Heart right ventricle (tissue), 16 donors: ENCODE data around the gene SMARCA2. TPM values are rescaled to one million over a fixed set of nuclear protein-coding genes. Genes with fewer than 3 reads are reported as not detected.

ENCODE experiments used
- ATAC-seq, 8 donors: fragments of 200-7000 bp; cut with Tn5 transposase; one replicate each; pipeline ENCODE4 v1.9.1; 2020; ENCODE audit warnings: mild to moderate bottlenecking in 8 of 8, moderate library complexity in 8 of 8, moderate number of reproducible peaks in 1 of 8
- DNase-seq, 2 donors: peaks; one replicate each; pipeline ENCODE4 v3.0.0-alpha.2; 2020
- H3K27ac ChIP-seq, 10 donors: fragments of 200-600 bp; sonication (generic) in 2 of 10; one replicate each; pipeline versions ENCODE4 v1.5.0 to v1.8.0; 2020 to 2022; ENCODE audit warnings: mild to moderate bottlenecking in 3 of 10
- H3K27me3 ChIP-seq, 7 donors: fragments of 200-600 bp; one replicate each; pipeline ENCODE4 v1.8.0; 2021 to 2022; ENCODE audit warnings: mild to moderate bottlenecking in 2 of 7
- H3K36me3 ChIP-seq, 9 donors: fragments of 200-600 bp; sonication (generic) in 1 of 9; one replicate each; pipeline versions ENCODE4 v1.5.0 to v1.8.0; 2020 to 2022; ENCODE audit warnings: mild to moderate bottlenecking in 2 of 9
- H3K4me1 ChIP-seq, 9 donors: fragments of 200-600 bp; sonication (generic) in 1 of 9; one replicate each; pipeline versions ENCODE4 v1.5.0 to v1.8.0; 2020 to 2022; ENCODE audit warnings: mild to moderate bottlenecking in 4 of 9
- H3K4me3 ChIP-seq, 10 donors: fragments of 200-600 bp; sonication (generic) in 2 of 10; one replicate each; pipeline versions ENCODE4 v1.5.0 to v1.8.0; 2020 to 2022; ENCODE audit warnings: mild to moderate bottlenecking in 7 of 10, moderate library complexity in 2 of 10
- H3K9me3 ChIP-seq, 11 donors: fragments of 200-600 bp in 10 of 11; sonication (generic) in 2 of 11; one replicate each; pipeline versions ENCODE4 v1.5.0 to v1.8.0; 2013 to 2022; ENCODE audit warnings: mild to moderate bottlenecking in 2 of 11, control low read depth in 1 of 11, moderate library complexity in 1 of 11
- CTCF ChIP-seq, 9 donors: fragments of 200-600 bp; sonication (generic) in 2 of 9; IDR thresholded peaks; one replicate each; pipeline versions ENCODE4 v1.5.0 to v1.8.0; 2021 to 2022; ENCODE audit warnings: antibody characterized with exemption in 9 of 9, mild to moderate bottlenecking in 5 of 9, moderate library complexity in 1 of 9
- WGBS, 2 donors: extraction: QIAGEN DNeasy Blood & Tissue Kit; methylation state at CpG; one replicate each; pipeline ENCODE4 v1.1.7; 2013; ENCODE audit warnings: inconsistent platforms in 1 of 2; 5-methylcytosine and 5-hydroxymethylcytosine counted together
- intact Hi-C, 10 donors: fragments of 100-400 bp; cut with DNase I; formaldehyde crosslinking; loops; one replicate each; pipeline versions ENCODE4 v1.11.1 to v1.14.2; 2022
- polyA plus RNA-seq, 2 donors: library from polyadenylated mRNA; stranded (reverse); fragments of 200-250 nt; gene quantifications; one replicate each; pipeline ENCODE4 v1.2.3, GENCODE V29; 2013
- total RNA-seq, 10 donors: library from RNA; stranded (reverse); fragmentation: NEBNext Ultra II Directional in 3 of 10; extraction: Animal tissue kit (Norgen Biotek cat#: 25700) in 3 of 10; gene quantifications; one replicate each; pipeline versions ENCODE4 v1.2.1 to v1.2.4, GENCODE V29; 2021 to 2023
- donor health status: Arrhythmogenic right ventricular cardiomyopathy.
- donor health status: ischemic (EF 13 %, LVEDD 7.1; RV severe dilation, severe dysfunction).
- donor health status: healthy with polysubstance abuse.
- donor health status: DM: no; HTN: yes; CAD: no.
- donor health status: DM: no; HTN: no; CAD: no.
- donor health status: ischemic (EF 25% LVEDD 6.9; RV normal size, moderate dysfunction).
- donor health status: ischemic (EF 25% LVEDD 5.7; RV mildly dilated, moderate dysfunction).
- donor health status: healthy.
- donor health status: DM: yes; HTN: yes; CAD: no.
- donor health status: Ischemic cardiomyopathy.
- donor health status: ischemic (EF 35%, LVEDD 5.7; RV mildly dilated, moderate dysfunction).
- donor health status: nonischemic (EF 11% LVEDD 7.7; RV severe dilation, severe dysfunction).
- donor health status: DM: yes; HTN: yes; CAD: no.
- donor health status: PGD.
- donor health status: ischemic (EF 29% LVEDD 5.4; RV normal size, mild dysfunction).
- donor health status: nonischemic (EF 23%, LVEDD 6.1; RV moderate dilation, normal function).

Gene SMARCA2
- total and polyA plus RNA-seq, 12 donors: 26.5 to 140 (median 105) TPM

- 93 to 95% methylated on average over 2 of the region's 2 CpGs for WGBS, 2 donors
Measured at GRCh38 chr9:2210201-2210600, 195.1 kb downstream of the SMARCA2 start.

GRCh38 chr9:2213830-2214468 lies 198.8 kb downstream of the SMARCA2 start:
- Histone ChIP-seq H3K27me3 (no peaks in the 10 kb centered on the region), H3K36me3 (no peaks in the 10 kb centered on the region), H3K9me3 (no peaks in the 10 kb centered on the region), H3K27ac (no peak overlapping the region), H3K4me1 (peaks cover 0 to 16% (median 7%) of the 10 kb centered on the region in 9 donors), H3K4me3 (no peak overlapping the region)
- no peak for TF ChIP-seq CTCF (IDR thresholded peaks at IDR 0.05)
- intact Hi-C loops: no loop called here
- 72 to 82% methylated on average over 6 of the region's 6 CpGs for WGBS, 2 donors
- peak in 4 of 8 donors; percentile 6 to 32 (median 30) for ATAC-seq
- no peak for DNase-seq

More at GRCh38 chr9:2210201-2210600, 195.1 kb downstream of the SMARCA2 start:
- no peak for DNase-seq
- no peak overlapping the region for H3K27ac ChIP-seq
- no peak for TF ChIP-seq CTCF (IDR thresholded peaks at IDR 0.05)
- no peak for ATAC-seq
- H3K27me3 ChIP-seq: no peaks in the 10 kb centered on the region
- peaks cover 0 to 19% (median 8%) of the 10 kb centered on the region in 9 donors for H3K4me1 ChIP-seq
- intact Hi-C loops: no loop called here
- H3K4me3 ChIP-seq: no peak overlapping the region
- no peaks in the 10 kb centered on the region for H3K9me3 ChIP-seq
- no peaks in the 10 kb centered on the region for H3K36me3 ChIP-seq

GRCh38 chr9:2214707-2215106 lies 199.6 kb downstream of the SMARCA2 start:
- intact Hi-C loops: loop anchor here in 1 of 10 donors (5.0 kb wide), 1 partner anchor 837 kb away; no protein-coding TSS in a partner anchor
- Histone ChIP-seq H3K4me1 (peaks cover 0 to 11% (median 6%) of the 10 kb centered on the region in 9 donors), H3K27me3 (no peaks in the 10 kb centered on the region), H3K9me3 (no peaks in the 10 kb centered on the region), H3K27ac (no peak overlapping the region), H3K36me3 (no peaks in the 10 kb centered on the region), H3K4me3 (no peak overlapping the region)
- ATAC-seq: peak in 5 of 8 donors; percentile 66 to 86 (median 83)
- DNase-seq: no peak
- no peak for TF ChIP-seq CTCF (IDR thresholded peaks at IDR 0.05)
- WGBS, 2 donors: 62 to 72% methylated on average over 5 of the region's 5 CpGs

GRCh38 chr9:2215921-2216441 lies 200.8 kb downstream of the SMARCA2 start:
- TF ChIP-seq CTCF (IDR thresholded peaks at IDR 0.05): no peak
- intact Hi-C loops: loop anchor here in 1 of 10 donors (5.0 kb wide), 1 partner anchor 839 kb away; no protein-coding TSS in a partner anchor
- no peak for DNase-seq
- Histone ChIP-seq H3K36me3 (no peaks in the 10 kb centered on the region), H3K4me3 (no peak overlapping the region), H3K9me3 (no peaks in the 10 kb centered on the region), H3K27me3 (no peaks in the 10 kb centered on the region), H3K4me1 (peaks cover 0 to 11% (median 6%) of the 10 kb centered on the region in 9 donors), H3K27ac (no peak overlapping the region)
- peak in 3 of 8 donors; percentile 53 to 87 (median 62) for ATAC-seq
- 86 to 87% methylated on average over 8 of the region's 8 CpGs for WGBS, 2 donors
